ENCODE results near the gene GFPT2.

GFPT2 gene

DNA sequence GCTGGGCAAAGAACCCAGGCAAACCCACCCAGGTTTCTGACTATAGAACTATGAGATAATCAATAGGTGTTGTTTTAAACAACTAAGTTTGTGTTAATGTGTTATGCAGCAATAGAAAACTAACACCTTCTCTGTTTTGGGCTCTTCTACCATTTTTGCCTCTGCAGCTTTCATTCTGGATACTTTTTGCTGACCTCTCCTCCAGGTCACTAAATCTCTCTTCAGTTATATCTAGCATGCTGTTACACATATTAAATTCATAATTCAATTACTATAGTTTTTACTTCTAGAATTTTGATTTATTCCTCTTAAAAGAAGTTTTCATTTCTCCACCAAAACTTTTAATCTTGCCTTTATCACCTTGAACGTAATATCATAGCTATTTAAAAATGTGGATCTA, 78.4 kb downstream of the GFPT2 start:
- H3K4me3 ChIP-seq (ENCODE audit: low read depth, low read length), result no peak overlapping the region

DNA sequence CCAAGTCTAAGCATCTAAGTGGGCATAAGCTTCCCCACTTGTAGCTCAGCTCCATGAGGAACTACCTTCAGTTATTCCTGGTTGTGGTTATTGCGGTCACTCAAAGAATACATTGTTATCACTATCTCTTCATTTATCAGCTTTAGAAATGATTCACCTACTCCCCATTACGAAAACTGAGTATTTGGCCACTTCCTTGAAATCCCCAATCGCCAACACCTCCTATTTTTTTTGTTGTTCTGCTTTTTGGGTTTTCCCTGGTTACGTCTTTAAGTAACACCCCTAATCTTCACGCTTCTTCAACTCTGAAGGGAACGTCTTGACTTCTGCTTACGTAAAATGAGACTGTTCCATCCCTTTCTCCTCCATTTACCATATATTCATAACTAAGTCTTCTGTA, 81.9 kb downstream of the GFPT2 start:
- TF ChIP-seq, protein P1, sequence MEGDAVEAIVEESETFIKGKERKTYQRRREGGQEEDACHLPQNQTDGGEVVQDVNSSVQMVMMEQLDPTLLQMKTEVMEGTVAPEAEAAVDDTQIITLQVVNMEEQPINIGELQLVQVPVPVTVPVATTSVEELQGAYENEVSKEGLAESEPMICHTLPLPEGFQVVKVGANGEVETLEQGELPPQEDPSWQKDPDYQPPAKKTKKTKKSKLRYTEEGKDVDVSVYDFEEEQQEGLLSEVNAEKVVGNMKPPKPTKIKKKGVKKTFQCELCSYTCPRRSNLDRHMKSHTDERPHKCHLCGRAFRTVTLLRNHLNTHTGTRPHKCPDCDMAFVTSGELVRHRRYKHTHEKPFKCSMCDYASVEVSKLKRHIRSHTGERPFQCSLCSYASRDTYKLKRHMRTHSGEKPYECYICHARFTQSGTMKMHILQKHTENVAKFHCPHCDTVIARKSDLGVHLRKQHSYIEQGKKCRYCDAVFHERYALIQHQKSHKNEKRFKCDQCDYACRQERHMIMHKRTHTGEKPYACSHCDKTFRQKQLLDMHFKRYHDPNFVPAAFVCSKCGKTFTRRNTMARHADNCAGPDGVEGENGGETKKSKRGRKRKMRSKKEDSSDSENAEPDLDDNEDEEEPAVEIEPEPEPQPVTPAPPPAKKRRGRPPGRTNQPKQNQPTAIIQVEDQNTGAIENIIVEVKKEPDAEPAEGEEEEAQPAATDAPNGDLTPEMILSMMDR (IDR thresholded peaks at IDR 0.05; ENCODE audit: low read depth, low read length, missing control alignments), result no peak
- no peak overlapping the region for H3K4me3 ChIP-seq (ENCODE audit: low read depth, low read length)
- no peak for DNase-seq (ENCODE audit: low read depth)

More for the DNA sequence above, 78.4 kb downstream of the GFPT2 start:
- no peak for DNase-seq (ENCODE audit: low read depth)
- TF ChIP-seq, protein P1 (IDR thresholded peaks at IDR 0.05; ENCODE audit: low read depth, low read length, missing control alignments), result no peak

DNA sequence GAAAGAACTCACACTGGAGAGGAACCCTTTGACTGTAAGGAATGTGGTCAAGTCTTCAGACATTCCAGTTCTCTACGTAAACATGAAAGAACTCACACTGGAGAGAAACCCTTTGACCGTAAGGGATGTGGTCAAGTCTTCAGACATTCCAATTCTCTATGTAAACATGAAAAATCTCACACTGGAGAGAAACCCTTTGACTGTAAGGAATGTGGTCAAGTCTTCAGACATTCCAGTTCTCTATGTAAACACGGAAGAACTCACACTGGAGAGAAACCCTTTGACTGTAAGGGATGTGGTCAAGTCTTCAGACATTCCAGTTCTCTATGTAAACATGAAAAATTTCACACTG, 93.9 kb downstream of the GFPT2 start:
- TF ChIP-seq, protein P1 (IDR thresholded peaks at IDR 0.05; ENCODE audit: low read depth, low read length, missing control alignments), result no peak
- H3K4me3 ChIP-seq (ENCODE audit: low read depth, low read length), result no peak overlapping the region
- no peak for DNase-seq (ENCODE audit: low read depth)

DNA sequence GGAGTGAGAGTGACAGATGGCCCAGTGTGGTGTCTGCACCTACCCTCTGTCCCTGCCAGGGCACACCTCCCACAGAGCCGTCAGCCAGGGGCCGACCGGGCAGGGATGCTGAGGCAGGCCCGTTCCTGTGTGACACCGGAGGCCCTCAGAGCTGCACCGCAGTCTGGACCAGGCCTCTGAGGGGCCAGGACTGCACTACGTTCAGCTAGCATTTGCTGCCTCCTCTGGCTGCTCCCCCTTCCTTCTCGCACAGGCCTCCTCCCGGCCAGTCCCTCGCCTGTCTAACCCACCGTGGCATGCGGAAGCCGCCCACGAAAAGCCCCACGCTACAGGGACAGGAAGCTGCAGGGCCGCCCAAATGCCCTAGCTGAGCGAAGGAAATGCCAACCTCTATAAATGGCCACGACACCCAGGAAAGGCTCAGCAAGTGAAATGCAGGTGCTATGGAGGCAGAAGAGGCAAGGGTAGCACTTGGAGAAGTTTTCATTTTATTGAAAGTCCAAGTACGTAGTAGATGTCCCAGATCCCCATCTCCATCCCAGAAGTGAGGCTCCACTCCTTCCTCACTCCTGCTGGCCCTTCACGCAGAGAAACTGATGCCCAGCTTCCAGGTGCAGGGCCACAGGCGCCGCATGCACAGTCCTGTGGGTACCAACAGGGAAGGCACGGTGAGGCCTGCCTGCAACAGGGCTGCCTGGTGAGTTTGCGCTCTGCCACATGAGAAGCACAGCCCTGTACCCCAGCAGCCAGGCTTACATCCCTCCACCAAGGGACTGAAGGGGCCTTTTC, 99.9 kb downstream of the GFPT2 start:
- TF ChIP-seq, protein P1 (IDR thresholded peaks at IDR 0.05; ENCODE audit: low read depth, low read length, missing control alignments), result no peak
- no peak for DNase-seq (ENCODE audit: low read depth)
- no peak overlapping the region for H3K4me3 ChIP-seq (ENCODE audit: low read depth, low read length)

DNA sequence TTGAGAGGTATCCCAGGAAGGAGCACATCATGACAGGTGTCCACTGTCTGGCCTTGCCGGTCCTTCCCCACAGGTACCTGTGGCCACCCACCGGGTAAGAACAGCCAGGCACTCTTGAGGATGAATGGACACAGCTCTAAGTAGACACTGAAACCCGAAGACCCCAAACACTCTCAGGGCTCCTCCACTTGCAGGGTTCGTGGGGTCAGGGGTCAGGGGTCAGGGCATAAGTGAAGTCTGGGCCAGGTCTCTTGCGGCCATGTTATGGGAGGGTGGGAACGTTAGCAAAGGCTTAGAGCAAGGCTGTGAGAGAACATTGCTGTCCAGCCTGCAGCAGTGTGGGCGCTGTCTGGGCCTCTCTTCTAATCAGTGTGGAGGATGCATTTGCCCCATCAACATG, 101.2 kb downstream of the GFPT2 start:
- H3K4me3 ChIP-seq (ENCODE audit: low read depth, low read length), result no peak overlapping the region
- no peak for DNase-seq (ENCODE audit: low read depth)
- TF ChIP-seq, protein P1 (IDR thresholded peaks at IDR 0.05; ENCODE audit: low read depth, low read length, missing control alignments), result no peak

DNA sequence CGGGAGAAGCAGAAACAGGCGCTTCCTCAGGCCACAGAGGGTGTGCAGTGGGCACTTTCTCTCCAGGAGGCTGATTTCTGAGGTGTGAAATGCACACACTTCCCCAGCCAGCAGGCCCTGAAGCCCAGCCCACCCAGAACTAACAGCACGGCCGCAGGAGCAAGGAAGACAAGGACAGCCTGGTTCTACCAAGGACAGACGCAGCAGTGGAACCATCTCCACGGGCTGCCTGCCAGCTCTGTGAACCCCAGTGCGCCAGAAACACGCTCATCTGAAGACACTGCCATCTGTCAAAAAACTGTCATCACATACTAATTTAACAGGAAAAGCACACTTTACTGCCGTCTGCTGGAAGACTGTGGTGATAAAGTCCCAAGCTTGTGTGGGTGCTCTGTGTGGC, 102.0 kb downstream of the GFPT2 start:
- no peak overlapping the region for H3K4me3 ChIP-seq (ENCODE audit: low read depth, low read length)
- TF ChIP-seq, protein P1 (IDR thresholded peaks at IDR 0.05; ENCODE audit: low read depth, low read length, missing control alignments), result no peak
- DNase-seq (ENCODE audit: low read depth), result no peak

Data from GM12864 (cell line).